Naive thymus-derived CD8-positive, alpha-beta T cell (primary cell): ENCODE results near the gene LEMD2. TPM values are rescaled to one million over a fixed set of nuclear protein-coding genes. Genes with fewer than 3 reads are reported as not detected.

ENCODE experiments used
- ATAC-seq, 2 donors: fragments of 150-1000 bp; cut with Tn5 transposase in 1 of 2; sonication (Bioruptor Pico), chemical (Tn5 transposase) in 1 of 2; 1 replicate in 1 of 2; 2 replicates in 1 of 2; pipeline ENCODE4 v1.10.0; 2021; ENCODE audit warnings: mild to moderate bottlenecking in 2 of 2, moderate library complexity in 2 of 2
- POLR2A ChIA-PET: fragments of 350-600 bp; sonication (Branson Sonifier 250); formaldehyde crosslinking; loops from one replicate; lab custom pipeline; 2021; ENCODE audit warnings: antibody characterized with exemption; lab: Charles Lee
- DNase-seq, 10 donors: peaks; one replicate each; pipeline versions ENCODE4 v3.0.0 to v3.0.0-alpha.2; 2020 to 2022
- H3K27ac Mint-ChIP-seq, 10 donors: one replicate each; pipeline ENCODE4 v1.8.0; 2020 to 2022; ENCODE audit warnings: mild to moderate bottlenecking in 10 of 10, mixed read lengths in 10 of 10, moderate library complexity in 4 of 10, inconsistent platforms in 1 of 10
- H3K27me3 Mint-ChIP-seq, 5 donors: one replicate each; pipeline ENCODE4 v1.8.0; 2021 to 2022; ENCODE audit warnings: mixed read lengths in 5 of 5
- H3K36me3 Mint-ChIP-seq, 3 donors: one replicate each; pipeline ENCODE4 v1.8.0; 2020 to 2022; ENCODE audit warnings: mixed read lengths in 3 of 3, mild to moderate bottlenecking in 2 of 3, inconsistent platforms in 1 of 3
- H3K4me1 Mint-ChIP-seq, 4 donors: one replicate each; pipeline ENCODE4 v1.8.0; 2021 to 2022; ENCODE audit warnings: mixed read lengths in 4 of 4
- H3K4me3 Mint-ChIP-seq, 10 donors: one replicate each; pipeline ENCODE4 v1.8.0; 2020 to 2022; ENCODE audit warnings: mild to moderate bottlenecking in 10 of 10, mixed read lengths in 10 of 10, moderate library complexity in 6 of 10, inconsistent platforms in 1 of 10
- H3K9me3 Mint-ChIP-seq, 9 donors: one replicate each; pipeline ENCODE4 v1.8.0; 2020 to 2022; ENCODE audit warnings: mixed read lengths in 9 of 9, mild to moderate bottlenecking in 3 of 9, inconsistent platforms in 1 of 9, moderate library complexity in 1 of 9
- polyA plus RNA-seq, 3 donors: library from polyadenylated mRNA; unstranded; fragments of 300-500 nt; fragmentation: Illumina TruSeq; gene quantifications; one replicate each; pipeline ENCODE4 v1.2.3, GENCODE V29; 2021
- total RNA-seq, 8 experiments: library from RNA in 2 of 8; stranded (reverse) in 2 of 8; gene quantifications; one replicate each; pipeline ENCODE4 v1.2.3 and lab custom pipeline; 2021 to 2026

LEMD2 gene
- total and polyA plus RNA-seq, 5 experiments from 2014 or later: 24.6 to 128 (median 43.9) TPM

GRCh38 chr6:33787346-33787953 lies 1.5 kb downstream of the LEMD2 start:
- H3K27me3 Mint-ChIP-seq: peaks cover 0 to 2% (median 0%) of the 10 kb centered on the region in 5 donors
- POLR2A ChIA-PET: interaction anchor here (1.2 to 2.2 kb wide), 9 partner anchors 8 to 1890 kb away, joined by 3 to 13 read pairs (median 6); partner anchors contain the start of genes EHMT2 and UQCC2
- peak overlapping the region; percentile 95 to 100 (median 98) for H3K27ac Mint-ChIP-seq
- H3K4me3 Mint-ChIP-seq: peak overlapping the region; percentile 91 to 99 (median 96)
- ATAC-seq (no peak), DNase-seq (peak in 1 of 10 donors; percentile 10)
- peaks cover 0 to 41% (median 5%) of the 10 kb centered on the region in 3 donors for H3K36me3 Mint-ChIP-seq
- no peaks in the 10 kb centered on the region for H3K9me3 Mint-ChIP-seq
- H3K4me1 Mint-ChIP-seq: peaks cover 40 to 71% (median 57%) of the 10 kb centered on the region in 4 donors

GRCh38 chr6:33786736-33787135 lies 2.2 kb downstream of the LEMD2 start:
- no peak for DNase-seq
- no peaks in the 10 kb centered on the region for H3K9me3 Mint-ChIP-seq
- H3K27me3 Mint-ChIP-seq: peaks cover 0 to 2% (median 0%) of the 10 kb centered on the region in 5 donors
- H3K4me3 Mint-ChIP-seq: peak overlapping the region; percentile 91 to 99 (median 96)
- no peak for ATAC-seq
- H3K36me3 Mint-ChIP-seq: peaks cover 0 to 47% (median 7%) of the 10 kb centered on the region in 3 donors
- peak overlapping the region in 9 of 10 donors; percentile 22 to 99 (median 95) for H3K27ac Mint-ChIP-seq
- POLR2A ChIA-PET: interaction anchor here (0.5 to 1.3 kb wide), 2 partner anchors 10 to 104 kb away, joined by 3 to 4 read pairs; no protein-coding TSS in a partner anchor
- peaks cover 45 to 76% (median 61%) of the 10 kb centered on the region in 4 donors for H3K4me1 Mint-ChIP-seq

GRCh38 chr6:33785778-33786177 lies 3.2 kb downstream of the LEMD2 start:
- Mint-ChIP-seq H3K27ac (peak overlapping the region in 6 of 10 donors; percentile 11 to 98 (median 66)), H3K4me3 (peak overlapping the region in 9 of 10 donors; percentile 85 to 99 (median 96)), H3K4me1 (peaks cover 46 to 77% (median 64%) of the 10 kb centered on the region in 4 donors)

GRCh38 chr6:33784787-33785186 lies 4.1 kb downstream of the LEMD2 start:
- Mint-ChIP-seq H3K4me3 (peak overlapping the region in 8 of 10 donors; percentile 7 to 99 (median 64)), H3K4me1 (peaks cover 43 to 80% (median 65%) of the 10 kb centered on the region in 4 donors), H3K27ac (peak overlapping the region in 3 of 10 donors; percentile 9 to 74 (median 35)), H3K27me3 (peaks cover 0 to 2% (median 0%) of the 10 kb centered on the region in 5 donors), H3K9me3 (no peaks in the 10 kb centered on the region), H3K36me3 (peaks cover 0 to 63% (median 10%) of the 10 kb centered on the region in 3 donors)
- ATAC-seq: no peak
- POLR2A ChIA-PET: no interaction called here
- no peak for DNase-seq

More at GRCh38 chr6:33785778-33786177, 3.2 kb downstream of the LEMD2 start:
- DNase-seq (no peak), ATAC-seq (no peak)
- no peaks in the 10 kb centered on the region for H3K9me3 Mint-ChIP-seq
- peaks cover 0 to 53% (median 7%) of the 10 kb centered on the region in 3 donors for H3K36me3 Mint-ChIP-seq
- POLR2A ChIA-PET: no interaction called here
- H3K27me3 Mint-ChIP-seq: peaks cover 0 to 2% (median 0%) of the 10 kb centered on the region in 5 donors

- peak overlapping the region in 3 of 10 donors; percentile 11 to 40 (median 22) for H3K27ac Mint-ChIP-seq
Measured at GRCh38 chr6:33783781-33784520, 5.0 kb downstream of the LEMD2 start.

GRCh38 chr6:33782561-33782960 lies 6.4 kb downstream of the LEMD2 start:
- no peaks in the 10 kb centered on the region for H3K9me3 Mint-ChIP-seq
- peaks cover 38 to 69% (median 52%) of the 10 kb centered on the region in 4 donors for H3K4me1 Mint-ChIP-seq
- no peak for ATAC-seq
- peaks cover 0 to 85% (median 11%) of the 10 kb centered on the region in 3 donors for H3K36me3 Mint-ChIP-seq
- no peaks in the 10 kb centered on the region for H3K27me3 Mint-ChIP-seq
- no peak for DNase-seq
- POLR2A ChIA-PET: no interaction called here
- no peak overlapping the region for H3K27ac Mint-ChIP-seq
- H3K4me3 Mint-ChIP-seq: no peak overlapping the region

More at GRCh38 chr6:33783781-33784520, 5.0 kb downstream of the LEMD2 start:
- Mint-ChIP-seq H3K4me3 (peak overlapping the region in 3 of 10 donors; percentile 33 to 96 (median 34)), H3K36me3 (peaks cover 0 to 71% (median 11%) of the 10 kb centered on the region in 3 donors), H3K9me3 (no peaks in the 10 kb centered on the region), H3K4me1 (peaks cover 38 to 75% (median 59%) of the 10 kb centered on the region in 4 donors), H3K27me3 (peaks cover 0 to 2% (median 0%) of the 10 kb centered on the region in 5 donors)
- ATAC-seq (no peak), DNase-seq (no peak)
- POLR2A ChIA-PET: interaction anchor here (0.5 kb wide), 1 partner anchor 201 kb away, joined by 3 read pairs; no protein-coding TSS in a partner anchor

GRCh38 chr6:33781131-33781975 lies 7.6 kb downstream of the LEMD2 start:
- Mint-ChIP-seq H3K9me3 (no peaks in the 10 kb centered on the region), H3K27ac (peak overlapping the region in 1 of 10 donors; percentile 10), H3K4me1 (peaks cover 30 to 57% (median 40%) of the 10 kb centered on the region in 4 donors), H3K27me3 (no peaks in the 10 kb centered on the region), H3K36me3 (peaks cover 0 to 94% (median 15%) of the 10 kb centered on the region in 3 donors), H3K4me3 (peak overlapping the region in 1 of 10 donors; percentile 10)
- POLR2A ChIA-PET: no interaction called here
- ATAC-seq (no peak), DNase-seq (no peak)

GRCh38 chr6:33779895-33780294 lies 9.0 kb downstream of the LEMD2 start:
- Mint-ChIP-seq H3K4me1 (peaks cover 17 to 43% (median 29%) of the 10 kb centered on the region in 4 donors), H3K4me3 (peak overlapping the region in 1 of 10 donors; percentile 12), H3K27ac (peak overlapping the region in 2 of 10 donors; percentile 27 to 50), H3K9me3 (no peaks in the 10 kb centered on the region), H3K27me3 (no peaks in the 10 kb centered on the region), H3K36me3 (peaks cover 0 to 94% (median 23%) of the 10 kb centered on the region in 3 donors)
- no peak for DNase-seq
- POLR2A ChIA-PET: interaction anchor here (0.6 to 2.0 kb wide), 3 partner anchors 8 to 198 kb away, joined by 5 to 8 read pairs (median 6); partner anchors contain the start of gene LEMD2
- ATAC-seq: no peak

- POLR2A ChIA-PET: interaction anchor here (0.7 to 2.0 kb wide), 2 partner anchors 9 to 22 kb away, joined by 6 to 8 read pairs; partner anchors contain the start of gene LEMD2
Measured at GRCh38 chr6:33779290-33779689, 9.6 kb downstream of the LEMD2 start.

GRCh38 chr6:33778444-33779121 lies 10.3 kb downstream of the LEMD2 start:
- no peak overlapping the region for H3K27ac Mint-ChIP-seq

More at GRCh38 chr6:33779290-33779689, 9.6 kb downstream of the LEMD2 start:
- Mint-ChIP-seq H3K9me3 (no peaks in the 10 kb centered on the region), H3K27me3 (no peaks in the 10 kb centered on the region), H3K4me3 (no peak overlapping the region), H3K27ac (no peak overlapping the region), H3K4me1 (peaks cover 12 to 37% (median 23%) of the 10 kb centered on the region in 4 donors), H3K36me3 (peaks cover 0 to 95% (median 26%) of the 10 kb centered on the region in 3 donors)
- no peak for DNase-seq
- ATAC-seq: no peak

More at GRCh38 chr6:33778444-33779121, 10.3 kb downstream of the LEMD2 start:
- H3K36me3 Mint-ChIP-seq: peaks cover 0 to 95% (median 26%) of the 10 kb centered on the region in 3 donors
- H3K4me3 Mint-ChIP-seq: no peak overlapping the region
- POLR2A ChIA-PET: interaction anchor here (1.2 to 2.0 kb wide), 2 partner anchors 9 to 10 kb away, joined by 6 to 8 read pairs; partner anchors contain the start of gene LEMD2
- no peak for ATAC-seq
- DNase-seq: no peak
- no peaks in the 10 kb centered on the region for H3K9me3 Mint-ChIP-seq
- H3K27me3 Mint-ChIP-seq: no peaks in the 10 kb centered on the region
- H3K4me1 Mint-ChIP-seq: peaks cover 6 to 30% (median 19%) of the 10 kb centered on the region in 4 donors
